IMR-90 (cell line): ENCODE measurements around the gene SOX6.

ENCODE experiments used
- BHLHE40 ChIP-seq: fragments of 150-350 bp; IDR thresholded peaks from 2 replicates; pipeline ENCODE4 v1.6.1; 2016; ENCODE audit warnings: mild to moderate bottlenecking, low read depth, low read length
- CEBPB ChIP-seq: IDR thresholded peaks from 2 replicates; pipeline ENCODE4 v1.6.1; 2012; ENCODE audit warnings: low read depth, low read length, improper control_type of control experiment
- CTCF ChIP-seq: conservative IDR thresholded peaks from 2 replicates; pipeline ENCODE4 v1.5.1; 2012; ENCODE audit warnings: mild to moderate bottlenecking, low read depth, low read length, improper control_type of control experiment
- MAZ ChIP-seq: IDR thresholded peaks from 2 replicates; pipeline ENCODE4 v1.6.1; 2012; ENCODE audit warnings: low read depth, mild to moderate bottlenecking, low read length, improper control_type of control experiment, moderate library complexity, borderline replicate concordance
- MXI1 ChIP-seq: IDR thresholded peaks from 2 replicates; pipeline ENCODE4 v1.6.1; 2012; ENCODE audit warnings: low read depth, mild to moderate bottlenecking, low read length, moderate library complexity, borderline replicate concordance
- NFE2L2 ChIP-seq: fragments of 150-350 bp; IDR thresholded peaks from 2 replicates; pipeline ENCODE4 v1.6.1; 2016; ENCODE audit warnings: low read depth, mild to moderate bottlenecking, low read length
- POLR2A ChIP-seq: IDR thresholded peaks from 2 replicates; pipeline ENCODE4 v1.6.1; 2012; ENCODE audit warnings: mild to moderate bottlenecking, low read depth, low read length
- RCOR1 ChIP-seq: IDR thresholded peaks from 2 replicates; pipeline ENCODE4 v1.6.1; 2012; ENCODE audit warnings: mild to moderate bottlenecking, low read length, improper control_type of control experiment; ENCODE audit not compliant: insufficient replicate concordance
- SMC3 ChIP-seq: fragments of 150-350 bp; IDR thresholded peaks from 2 replicates; pipeline ENCODE4 v1.6.1; 2016; ENCODE audit warnings: low read depth, mild to moderate bottlenecking, antibody characterized with exemption, low read length, moderate library complexity
- TF ChIP-seq, protein P1 (sequence below): fragments of 150-350 bp; IDR thresholded peaks from 2 replicates; pipeline ENCODE4 v1.6.1; 2017; ENCODE audit warnings: mild to moderate bottlenecking, antibody characterized with exemption, low read length, low read depth
- TF ChIP-seq, protein P2 (sequence below): fragments of 150-350 bp; IDR thresholded peaks from 2 replicates; pipeline ENCODE4 v1.6.1; 2016; ENCODE audit warnings: low read depth, mild to moderate bottlenecking, low read length, moderate library complexity, borderline replicate concordance

DNA sequence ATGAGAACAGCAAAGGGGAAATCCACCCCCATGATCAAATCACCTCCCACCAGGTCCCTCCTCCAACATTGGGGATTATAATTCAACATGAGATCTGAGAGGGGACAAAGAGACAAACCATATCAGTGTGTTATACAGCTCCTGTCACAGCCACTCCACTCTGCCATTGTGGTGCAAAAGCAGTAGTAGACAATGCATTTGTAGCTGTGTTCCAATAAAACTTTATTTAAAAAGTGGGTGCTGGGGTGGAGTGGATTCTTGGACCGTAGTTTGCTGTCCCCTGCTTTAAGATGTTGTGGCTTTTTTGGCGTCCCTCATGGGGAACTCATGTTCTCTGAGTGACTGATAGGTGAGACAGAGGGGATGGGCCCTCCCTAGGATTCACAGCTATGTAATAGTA is 399.1 kb downstream of the SOX6 start:
- TF ChIP-seq MXI1 (no peak), RCOR1 (no peak), CTCF (no peak), MAZ (no peak), BHLHE40 (no peak), POLR2A (no peak), SMC3 (no peak), CEBPB (no peak), NFE2L2 (no peak)
- TF ChIP-seq, protein P1, sequence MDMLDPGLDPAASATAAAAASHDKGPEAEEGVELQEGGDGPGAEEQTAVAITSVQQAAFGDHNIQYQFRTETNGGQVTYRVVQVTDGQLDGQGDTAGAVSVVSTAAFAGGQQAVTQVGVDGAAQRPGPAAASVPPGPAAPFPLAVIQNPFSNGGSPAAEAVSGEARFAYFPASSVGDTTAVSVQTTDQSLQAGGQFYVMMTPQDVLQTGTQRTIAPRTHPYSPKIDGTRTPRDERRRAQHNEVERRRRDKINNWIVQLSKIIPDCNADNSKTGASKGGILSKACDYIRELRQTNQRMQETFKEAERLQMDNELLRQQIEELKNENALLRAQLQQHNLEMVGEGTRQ, result no peak
- TF ChIP-seq, protein P2, sequence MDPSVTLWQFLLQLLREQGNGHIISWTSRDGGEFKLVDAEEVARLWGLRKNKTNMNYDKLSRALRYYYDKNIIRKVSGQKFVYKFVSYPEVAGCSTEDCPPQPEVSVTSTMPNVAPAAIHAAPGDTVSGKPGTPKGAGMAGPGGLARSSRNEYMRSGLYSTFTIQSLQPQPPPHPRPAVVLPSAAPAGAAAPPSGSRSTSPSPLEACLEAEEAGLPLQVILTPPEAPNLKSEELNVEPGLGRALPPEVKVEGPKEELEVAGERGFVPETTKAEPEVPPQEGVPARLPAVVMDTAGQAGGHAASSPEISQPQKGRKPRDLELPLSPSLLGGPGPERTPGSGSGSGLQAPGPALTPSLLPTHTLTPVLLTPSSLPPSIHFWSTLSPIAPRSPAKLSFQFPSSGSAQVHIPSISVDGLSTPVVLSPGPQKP, result no peak
